K562 (cell line): ENCODE results near the gene CYP2W1. TPM values are rescaled to one million over a fixed set of nuclear protein-coding genes. Genes with fewer than 3 reads are reported as not detected.

Experiments used
- ATAC-seq: fragments of 200-7000 bp; cut with Tn5 transposase; 3 replicates; pipeline ENCODE4 v1.9.1; 2020; ENCODE audit warnings: moderate library complexity
- BruUV-seq: library from RNA; stranded (reverse); fragments of 400-500 nt; replicated peaks from 2 replicates; lab custom pipeline; 2021; lab: Mats Ljungman, UMichigan
- CTCF ChIA-PET: fragments of 300-600 bp; formaldehyde crosslinking; extraction: SDS; loops from one replicate; lab custom pipeline; 2021; ENCODE audit warnings: low intra/inter-chr PET ratio; lab: Yijun Ruan, JAX
- POLR2A ChIA-PET: fragments of 300-600, 350-650 bp; sonication (Branson Sonifier 250); formaldehyde crosslinking; extraction: SDS; loops from one replicate; lab custom pipeline; 2021; ENCODE audit warnings: antibody characterized with exemption, inconsistent platforms; lab: Yijun Ruan, JAX
- DNase-seq, 4 experiments: peaks; one replicate each; pipeline versions ENCODE4 v3.0.0 to v3.0.0-alpha.2; 2011 to 2018; ENCODE audit warnings: low spot score in 3 of 4, mixed read lengths in 3 of 4; ENCODE audit errors: extremely low read depth in 1 of 4
- FAIRE-seq: peaks from 2 replicates; lab custom pipeline; 2011; peaks lifted over from hg19 to GRCh38; lab: Jason Lieb, UNC
- H2AFZ ChIP-seq: 2 replicates; pipeline ENCODE4 v1.6.0; 2011; ENCODE audit warnings: low read depth, low read length, control low read depth, inconsistent platforms
- H3K27ac ChIP-seq: fragments of 200-600 bp; 3 replicates; pipeline ENCODE4 v1.8.0; 2011; ENCODE audit warnings: low read depth, mild to moderate bottlenecking, control low read depth, inconsistent platforms, low read length, moderate library complexity, mixed read lengths; ENCODE audit errors: extremely low read depth
- H3K27me3 ChIP-seq, 2 experiments: fragments of 300-600 bp in 1 of 2; 2 replicates in 1 of 2; 3 replicates in 1 of 2; pipeline versions ENCODE4 v1.6.0 to v1.8.0; 2011; ENCODE audit warnings: inconsistent platforms in 2 of 2, low read length in 2 of 2, mild to moderate bottlenecking in 1 of 2, mixed read lengths in 1 of 2, moderate library complexity in 1 of 2; ENCODE audit not compliant: control insufficient read depth in 2 of 2, insufficient read depth in 2 of 2
- H3K36me3 ChIP-seq: fragments of 300-600 bp; 3 replicates; pipeline ENCODE4 v1.8.0; 2011; ENCODE audit warnings: mild to moderate bottlenecking, low read length, inconsistent platforms; ENCODE audit not compliant: control insufficient read depth, insufficient read depth
- H3K4me1 ChIP-seq, 2 experiments: fragments of 200-600 bp in 1 of 2; replicated peaks in 1 of 2; 2 replicates in 1 of 2; 3 replicates in 1 of 2; pipeline versions ENCODE4 v1.5.1 to v1.8.0; 2011; ENCODE audit warnings: inconsistent platforms in 2 of 2, low read length in 2 of 2, mild to moderate bottlenecking in 1 of 2, mixed read lengths in 1 of 2, moderate library complexity in 1 of 2; ENCODE audit not compliant: control insufficient read depth in 2 of 2, insufficient read depth in 2 of 2
- H3K4me2 ChIP-seq: 2 replicates; pipeline ENCODE4 v1.6.1; 2011; ENCODE audit warnings: low read length, control low read depth, inconsistent platforms, mixed read lengths; ENCODE audit not compliant: insufficient read depth
- H3K4me3 ChIP-seq: fragments of 200-600 bp; sonication (generic), shearing (Covaris generic); 2 replicates; pipeline ENCODE4 v1.5.1; 2016; ENCODE audit warnings: control low read depth, inconsistent platforms
- H3K79me2 ChIP-seq: fragments of 200-600 bp; 3 replicates; pipeline ENCODE4 v1.8.0; 2011; ENCODE audit warnings: low read length, inconsistent platforms; ENCODE audit not compliant: control insufficient read depth, insufficient read depth
- H3K9ac ChIP-seq, 2 experiments: 2 replicates each; pipeline versions ENCODE4 v1.6.0 to v1.6.1; 2011; ENCODE audit warnings: low read depth in 2 of 2, low read length in 2 of 2, control low read depth in 1 of 2, inconsistent platforms in 1 of 2, mild to moderate bottlenecking in 1 of 2, mixed read lengths in 1 of 2; ENCODE audit not compliant: insufficient read depth in 1 of 2
- H3K9me1 ChIP-seq: one replicate; pipeline ENCODE4 v1.6.0; 2011; ENCODE audit warnings: inconsistent platforms, mild to moderate bottlenecking, low read length, moderate library complexity; ENCODE audit not compliant: control insufficient read depth, insufficient read depth
- H3K9me3 ChIP-seq: replicated peaks from 2 replicates; pipeline ENCODE4 v1.5.1; 2011; ENCODE audit warnings: low read depth, low read length, inconsistent platforms; ENCODE audit not compliant: control insufficient read depth, insufficient read depth
- H4K20me1 ChIP-seq: replicated peaks from 2 replicates; pipeline ENCODE4 v1.6.1; 2011; ENCODE audit warnings: low read length, inconsistent platforms, mixed read lengths; ENCODE audit not compliant: control insufficient read depth, insufficient read depth
- WGBS: fragments of 100-300 bp; shearing (Covaris generic); methylation state at CpG from one replicate; pipeline ENCODE4 v1.1.6; 2016; ENCODE audit warnings: low coverage, mixed read lengths; ENCODE audit not compliant: insufficient coverage; ENCODE audit errors: missing lambda C conversion rate; 5-methylcytosine and 5-hydroxymethylcytosine counted together
- in situ Hi-C: fragments of 300-500 bp; cut with MboI; formaldehyde crosslinking; loops from 4 replicates; pipeline ENCODE4 v1.15.0; 2018; ENCODE audit warnings: inconsistent platforms, mixed read lengths
- intact Hi-C: fragments of 100-400 bp; cut with micrococcal nuclease; formaldehyde crosslinking; loops from 2 replicates; pipeline ENCODE4 v1.14.2; 2022
- polyA plus RNA-seq, 8 experiments: library from polyadenylated mRNA; depleted of rRNA in 4 of 8; stranded (reverse) in 5 of 8; unstranded in 3 of 8; fragments of >200 nt; fragmentation: Nextera tagmentation in 2 of 8; fragmentation: Illumina TruSeq in 1 of 8; extraction: Ambion mirVana in 2 of 8; extraction: Trizol in 1 of 8; gene quantifications; 2 replicates each; pipeline versions ENCODE4 v1.2.1 to v1.2.3, GENCODE V29; 2011 to 2014; ENCODE audit warnings: inconsistent platforms in 1 of 8, missing spikeins in 1 of 8
- total RNA-seq, 7 experiments: library from RNA; depleted of rRNA in 6 of 7; stranded (reverse); fragments of >200 nt in 6 of 7; fragmentation: Illumina TruSeq in 2 of 7; extraction: Trizol in 2 of 7; gene quantifications; 2 replicates each; pipeline versions ENCODE4 v1.2.1 to v1.2.3, GENCODE V29; 2011 to 2021; ENCODE audit warnings: low replicate concordance in 1 of 7
- TF ChIP-seq, protein P1 (sequence below), 3 experiments: fragments of 200-800 bp in 1 of 3; fragments of 250-450 bp in 1 of 3; fragments of 450-650 bp in 1 of 3; sonication (Bioruptor Pico) in 1 of 3; sonication (Bioruptor generic) in 1 of 3; formaldehyde crosslinking in 1 of 3; IDR thresholded peaks; 2 replicates each; pipeline versions ENCODE4 v1.6.1 to v1.8.0; 2016 to 2022; ENCODE audit warnings: mild to moderate bottlenecking in 2 of 3, missing genetic modification characterization in 2 of 3, missing compliant biosample characterization in 1 of 3, moderate library complexity in 1 of 3
- TF ChIP-seq, protein P2 (sequence below): fragments of 450-650 bp; IDR thresholded peaks from 2 replicates; pipeline ENCODE4 v1.6.1; 2016; ENCODE audit warnings: mild to moderate bottlenecking
- TF ChIP-seq, protein P3 (sequence below), 2 experiments: fragments of 450-650 bp in 1 of 2; sonication (generic) in 1 of 2; formaldehyde crosslinking in 1 of 2; IDR thresholded peaks; 2 replicates each; pipeline versions ENCODE4 v1.7.1 to v1.9.0; 2016 to 2022; ENCODE audit warnings: inconsistent platforms in 1 of 2, mild to moderate bottlenecking in 1 of 2, missing genetic modification reagents in 1 of 2

CYP2W1 gene
- total and polyA plus RNA-seq, 9 of the 15 experiments (the other 6 are each of a cell fraction or from before 2014, with no cell fraction given), result not detected

DNA sequence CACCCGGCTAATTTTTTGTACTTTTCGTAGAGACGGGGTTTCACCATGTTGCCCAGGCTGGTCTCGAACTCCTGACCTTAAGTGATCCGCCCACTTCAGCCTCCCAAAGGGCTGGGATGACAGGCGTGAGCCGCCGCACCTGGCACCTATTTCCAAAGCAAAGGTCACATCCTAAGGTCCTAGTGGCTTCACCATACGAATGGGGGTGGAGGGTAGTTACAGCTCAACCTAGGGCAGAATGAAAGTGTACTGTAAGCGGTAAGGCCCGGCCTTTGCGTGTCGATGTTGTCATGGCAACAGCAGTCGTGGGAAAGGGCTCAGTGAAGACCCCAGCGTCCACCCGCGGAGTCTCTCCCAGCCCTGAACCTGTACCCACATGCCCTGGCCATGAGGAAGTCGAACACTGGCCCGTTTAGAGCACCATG lies 6.1 kb upstream of the CYP2W1 start:
- Histone ChIP-seq H3K4me3 (no peak overlapping the region), H3K27ac (no peak overlapping the region), H3K27me3 (peaks cover 8 to 20% of the 10 kb centered on the region in 2 experiments; a peak in 3 of 5 replicates), H3K4me2 (no peak overlapping the region), H2AFZ (no peak overlapping the region), H3K36me3 (peaks cover 19% of the 10 kb centered on the region), H4K20me1 (no peaks in the 10 kb centered on the region; the same call in 1 of the 2 replicates), H3K9me1 (no peaks in the 10 kb centered on the region), H3K9me3 (no peaks in the 10 kb centered on the region; the same call in 1 of the 2 replicates), H3K9ac (no peak overlapping the region), H3K4me1 (peaks cover 7 to 25% of the 10 kb centered on the region in 2 experiments; a peak in 3 of 5 replicates), H3K79me2 (peaks cover 35% of the 10 kb centered on the region)
- no TSS peak for BruUV-seq
- intact Hi-C loops, result no loop called here
- CTCF ChIA-PET, result no interaction called here
- WGBS, result 23% methylated on average over 18 of the region's 19 CpGs
- DNase-seq, result no peak
- POLR2A ChIA-PET, result no interaction called here
- ATAC-seq, result no peak
- no peak for FAIRE-seq
- in situ Hi-C loops, result loop anchor here (25.0 kb wide), 1 partner anchor 185 kb away; the partner anchor contains the start of gene ZFAND2A
- TF ChIP-seq, protein P1, sequence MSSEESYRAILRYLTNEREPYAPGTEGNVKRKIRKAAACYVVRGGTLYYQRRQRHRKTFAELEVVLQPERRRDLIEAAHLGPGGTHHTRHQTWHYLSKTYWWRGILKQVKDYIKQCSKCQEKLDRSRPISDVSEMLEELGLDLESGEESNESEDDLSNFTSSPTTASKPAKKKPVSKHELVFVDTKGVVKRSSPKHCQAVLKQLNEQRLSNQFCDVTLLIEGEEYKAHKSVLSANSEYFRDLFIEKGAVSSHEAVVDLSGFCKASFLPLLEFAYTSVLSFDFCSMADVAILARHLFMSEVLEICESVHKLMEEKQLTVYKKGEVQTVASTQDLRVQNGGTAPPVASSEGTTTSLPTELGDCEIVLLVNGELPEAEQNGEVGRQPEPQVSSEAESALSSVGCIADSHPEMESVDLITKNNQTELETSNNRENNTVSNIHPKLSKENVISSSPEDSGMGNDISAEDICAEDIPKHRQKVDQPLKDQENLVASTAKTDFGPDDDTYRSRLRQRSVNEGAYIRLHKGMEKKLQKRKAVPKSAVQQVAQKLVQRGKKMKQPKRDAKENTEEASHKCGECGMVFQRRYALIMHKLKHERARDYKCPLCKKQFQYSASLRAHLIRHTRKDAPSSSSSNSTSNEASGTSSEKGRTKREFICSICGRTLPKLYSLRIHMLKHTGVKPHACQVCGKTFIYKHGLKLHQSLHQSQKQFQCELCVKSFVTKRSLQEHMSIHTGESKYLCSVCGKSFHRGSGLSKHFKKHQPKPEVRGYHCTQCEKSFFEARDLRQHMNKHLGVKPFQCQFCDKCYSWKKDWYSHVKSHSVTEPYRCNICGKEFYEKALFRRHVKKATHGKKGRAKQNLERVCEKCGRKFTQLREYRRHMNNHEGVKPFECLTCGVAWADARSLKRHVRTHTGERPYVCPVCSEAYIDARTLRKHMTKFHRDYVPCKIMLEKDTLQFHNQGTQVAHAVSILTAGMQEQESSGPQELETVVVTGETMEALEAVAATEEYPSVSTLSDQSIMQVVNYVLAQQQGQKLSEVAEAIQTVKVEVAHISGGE (CRISPR knock-in tag; IDR thresholded peaks at IDR 0.05), result no peak
- TF ChIP-seq, protein P2, sequence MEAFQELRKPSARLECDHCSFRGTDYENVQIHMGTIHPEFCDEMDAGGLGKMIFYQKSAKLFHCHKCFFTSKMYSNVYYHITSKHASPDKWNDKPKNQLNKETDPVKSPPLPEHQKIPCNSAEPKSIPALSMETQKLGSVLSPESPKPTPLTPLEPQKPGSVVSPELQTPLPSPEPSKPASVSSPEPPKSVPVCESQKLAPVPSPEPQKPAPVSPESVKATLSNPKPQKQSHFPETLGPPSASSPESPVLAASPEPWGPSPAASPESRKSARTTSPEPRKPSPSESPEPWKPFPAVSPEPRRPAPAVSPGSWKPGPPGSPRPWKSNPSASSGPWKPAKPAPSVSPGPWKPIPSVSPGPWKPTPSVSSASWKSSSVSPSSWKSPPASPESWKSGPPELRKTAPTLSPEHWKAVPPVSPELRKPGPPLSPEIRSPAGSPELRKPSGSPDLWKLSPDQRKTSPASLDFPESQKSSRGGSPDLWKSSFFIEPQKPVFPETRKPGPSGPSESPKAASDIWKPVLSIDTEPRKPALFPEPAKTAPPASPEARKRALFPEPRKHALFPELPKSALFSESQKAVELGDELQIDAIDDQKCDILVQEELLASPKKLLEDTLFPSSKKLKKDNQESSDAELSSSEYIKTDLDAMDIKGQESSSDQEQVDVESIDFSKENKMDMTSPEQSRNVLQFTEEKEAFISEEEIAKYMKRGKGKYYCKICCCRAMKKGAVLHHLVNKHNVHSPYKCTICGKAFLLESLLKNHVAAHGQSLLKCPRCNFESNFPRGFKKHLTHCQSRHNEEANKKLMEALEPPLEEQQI, result no peak
- TF ChIP-seq, protein P3, sequence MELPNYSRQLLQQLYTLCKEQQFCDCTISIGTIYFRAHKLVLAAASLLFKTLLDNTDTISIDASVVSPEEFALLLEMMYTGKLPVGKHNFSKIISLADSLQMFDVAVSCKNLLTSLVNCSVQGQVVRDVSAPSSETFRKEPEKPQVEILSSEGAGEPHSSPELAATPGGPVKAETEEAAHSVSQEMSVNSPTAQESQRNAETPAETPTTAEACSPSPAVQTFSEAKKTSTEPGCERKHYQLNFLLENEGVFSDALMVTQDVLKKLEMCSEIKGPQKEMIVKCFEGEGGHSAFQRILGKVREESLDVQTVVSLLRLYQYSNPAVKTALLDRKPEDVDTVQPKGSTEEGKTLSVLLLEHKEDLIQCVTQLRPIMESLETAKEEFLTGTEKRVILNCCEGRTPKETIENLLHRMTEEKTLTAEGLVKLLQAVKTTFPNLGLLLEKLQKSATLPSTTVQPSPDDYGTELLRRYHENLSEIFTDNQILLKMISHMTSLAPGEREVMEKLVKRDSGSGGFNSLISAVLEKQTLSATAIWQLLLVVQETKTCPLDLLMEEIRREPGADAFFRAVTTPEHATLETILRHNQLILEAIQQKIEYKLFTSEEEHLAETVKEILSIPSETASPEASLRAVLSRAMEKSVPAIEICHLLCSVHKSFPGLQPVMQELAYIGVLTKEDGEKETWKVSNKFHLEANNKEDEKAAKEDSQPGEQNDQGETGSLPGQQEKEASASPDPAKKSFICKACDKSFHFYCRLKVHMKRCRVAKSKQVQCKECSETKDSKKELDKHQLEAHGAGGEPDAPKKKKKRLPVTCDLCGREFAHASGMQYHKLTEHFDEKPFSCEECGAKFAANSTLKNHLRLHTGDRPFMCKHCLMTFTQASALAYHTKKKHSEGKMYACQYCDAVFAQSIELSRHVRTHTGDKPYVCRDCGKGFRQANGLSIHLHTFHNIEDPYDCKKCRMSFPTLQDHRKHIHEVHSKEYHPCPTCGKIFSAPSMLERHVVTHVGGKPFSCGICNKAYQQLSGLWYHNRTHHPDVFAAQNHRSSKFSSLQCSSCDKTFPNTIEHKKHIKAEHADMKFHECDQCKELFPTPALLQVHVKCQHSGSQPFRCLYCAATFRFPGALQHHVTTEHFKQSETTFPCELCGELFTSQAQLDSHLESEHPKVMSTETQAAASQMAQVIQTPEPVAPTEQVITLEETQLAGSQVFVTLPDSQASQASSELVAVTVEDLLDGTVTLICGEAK (IDR thresholded peaks at IDR 0.05), result no peak
- TF ChIP-seq, protein P3 (CRISPR knock-in tag; IDR thresholded peaks at IDR 0.05), result no peak
